Chondrocyte (in vitro differentiated cells): ENCODE measurements around the gene FREM1. TPM values are rescaled to one million over a fixed set of nuclear protein-coding genes. Genes with fewer than 3 reads are reported as not detected.

Source experiments
- DNase-seq: peaks from one replicate; pipeline ENCODE4 v3.0.0; 2021; ENCODE audit warnings: mixed read lengths, low spot score
- H3K27ac Mint-ChIP-seq: one replicate; pipeline ENCODE4 v1.8.0; 2021; ENCODE audit warnings: mild to moderate bottlenecking, moderate library complexity, mixed read lengths; ENCODE audit not compliant: unreplicated experiment
- H3K27me3 Mint-ChIP-seq: 2 replicates; pipeline ENCODE4 v1.8.0; 2021; ENCODE audit warnings: low read depth, mixed read lengths
- H3K36me3 Mint-ChIP-seq: 2 replicates; pipeline ENCODE4 v1.8.0; 2021; ENCODE audit warnings: low read depth, mixed read lengths
- H3K4me1 Mint-ChIP-seq: 2 replicates; pipeline ENCODE4 v1.8.0; 2021; ENCODE audit warnings: low read depth, mild to moderate bottlenecking, mixed read lengths
- H3K4me3 Mint-ChIP-seq: one replicate; pipeline ENCODE4 v1.8.0; 2021; ENCODE audit warnings: mild to moderate bottlenecking, moderate library complexity, mixed read lengths; ENCODE audit not compliant: unreplicated experiment
- H3K9me3 Mint-ChIP-seq: 2 replicates; pipeline ENCODE4 v1.8.0; 2021; ENCODE audit warnings: low read depth, mixed read lengths
- CTCF ChIP-seq: fragments of 200-600 bp; sonication (generic); IDR thresholded peaks from 2 replicates; pipeline ENCODE4 v1.5.0; 2021; ENCODE audit warnings: antibody characterized with exemption, mild to moderate bottlenecking, moderate library complexity
- total RNA-seq: library from RNA; stranded (reverse); gene quantifications from 3 replicates; pipeline ENCODE4 v1.2.1, GENCODE V29; 2021

FREM1 gene
- total RNA-seq, 1 donor from 2014 or later = 2.2 TPM

DNA sequence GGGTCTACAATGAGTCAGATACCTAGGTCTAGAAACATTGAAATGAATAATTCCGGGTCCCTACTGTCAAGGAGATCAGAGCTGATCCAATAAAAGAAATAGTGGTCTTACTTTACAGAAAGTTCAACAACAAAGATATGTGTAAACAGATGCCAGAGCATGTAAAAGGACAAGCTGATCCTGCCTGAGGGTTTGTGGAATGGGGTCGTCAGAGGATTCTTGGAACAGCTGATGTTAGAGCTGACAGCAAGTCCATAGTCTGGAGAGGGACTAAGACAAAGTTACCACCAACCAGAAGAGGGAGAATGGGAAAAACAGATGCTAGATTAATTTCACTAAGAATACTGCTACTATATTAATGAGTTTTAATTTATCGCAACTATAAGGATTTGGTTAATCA lies 71.5 kb downstream of the FREM1 start:
- TF ChIP-seq CTCF = no peak
- H3K36me3 Mint-ChIP-seq = peaks cover 1% of the 10 kb centered on the region
- H3K4me1 Mint-ChIP-seq = no peaks in the 10 kb centered on the region
- no peak overlapping the region for H3K4me3 Mint-ChIP-seq
- DNase-seq = no peak
- H3K27me3 Mint-ChIP-seq = peaks cover 4% of the 10 kb centered on the region
- H3K27ac Mint-ChIP-seq = no peak overlapping the region
- H3K9me3 Mint-ChIP-seq = no peaks in the 10 kb centered on the region

- H3K4me1 Mint-ChIP-seq = no peaks in the 10 kb centered on the region
- H3K27me3 Mint-ChIP-seq = peaks cover 4% of the 10 kb centered on the region
- no peak overlapping the region for H3K4me3 Mint-ChIP-seq
- no peak for DNase-seq
- no peak for TF ChIP-seq CTCF
- H3K27ac Mint-ChIP-seq = no peak overlapping the region
- no peaks in the 10 kb centered on the region for H3K9me3 Mint-ChIP-seq
- H3K36me3 Mint-ChIP-seq = peaks cover 1% of the 10 kb centered on the region
These were observed 73.3 kb downstream of the FREM1 start for GRCh38 chr9:14836885-14837284.

GRCh38 chr9:14831661-14832060 lies 78.6 kb downstream of the FREM1 start:
- H3K9me3 Mint-ChIP-seq = no peaks in the 10 kb centered on the region
- no peak overlapping the region for H3K4me3 Mint-ChIP-seq
- no peak for DNase-seq
- H3K36me3 Mint-ChIP-seq = peaks cover 1% of the 10 kb centered on the region
- H3K4me1 Mint-ChIP-seq = no peaks in the 10 kb centered on the region
- no peak overlapping the region for H3K27ac Mint-ChIP-seq
- H3K27me3 Mint-ChIP-seq = no peaks in the 10 kb centered on the region
- TF ChIP-seq CTCF = no peak

- no peak for TF ChIP-seq CTCF
- H3K4me1 Mint-ChIP-seq = no peaks in the 10 kb centered on the region
- H3K4me3 Mint-ChIP-seq = no peak overlapping the region
- no peaks in the 10 kb centered on the region for H3K36me3 Mint-ChIP-seq
- no peak overlapping the region for H3K27ac Mint-ChIP-seq
- H3K9me3 Mint-ChIP-seq = no peaks in the 10 kb centered on the region
- no peaks in the 10 kb centered on the region for H3K27me3 Mint-ChIP-seq
- no peak for DNase-seq
These were observed 79.2 kb downstream of the FREM1 start for GRCh38 chr9:14831074-14831473.

- Mint-ChIP-seq H3K4me3 (no peak overlapping the region), H3K4me1 (no peaks in the 10 kb centered on the region), H3K36me3 (no peaks in the 10 kb centered on the region), H3K27ac (no peak overlapping the region), H3K27me3 (no peaks in the 10 kb centered on the region), H3K9me3 (no peaks in the 10 kb centered on the region)
- DNase-seq = no peak
- TF ChIP-seq CTCF = no peak
These were observed 80.2 kb downstream of the FREM1 start for GRCh38 chr9:14830057-14830456.
